Putamen (tissue), 1 donor: ENCODE results near the gene FBXW5.

Experiments used
- DNase-seq: peaks from one replicate; pipeline ENCODE4 v3.0.0-alpha.2; 2016; ENCODE audit warnings: low spot score

Gene FBXW5

GRCh38 chr9:136947955-136948510 lies 3.5 kb upstream of the FBXW5 start:
- DNase-seq = peak; percentile 73

- peak; percentile 66 for DNase-seq
These were observed 2.7 kb upstream of the FBXW5 start for GRCh38 chr9:136947028-136947891.

- no peak for DNase-seq
These were observed 1.9 kb upstream of the FBXW5 start for GRCh38 chr9:136946228-136947027.

- no peak for DNase-seq
These were observed 1.0 kb upstream of the FBXW5 start for GRCh38 chr9:136945333-136946227.

GRCh38 chr9:136944212-136944518 lies 373 bp downstream of the FBXW5 start:
- DNase-seq = no peak

- DNase-seq = no peak
These were observed 987 bp downstream of the FBXW5 start for GRCh38 chr9:136943291-136944211.

- DNase-seq = no peak
These were observed 1.7 kb downstream of the FBXW5 start for GRCh38 chr9:136942881-136943230.

GRCh38 chr9:136942112-136942880 lies 2.2 kb downstream of the FBXW5 start:
- no peak for DNase-seq

- DNase-seq = no peak
These were observed 3.1 kb downstream of the FBXW5 start for GRCh38 chr9:136941231-136942111.

GRCh38 chr9:136940526-136941230 lies 3.9 kb downstream of the FBXW5 start:
- no peak for DNase-seq

- peak; percentile 86 for DNase-seq
These were observed 4.5 kb downstream of the FBXW5 start for GRCh38 chr9:136939996-136940525.

GRCh38 chr9:136939431-136939995 lies 5.0 kb downstream of the FBXW5 start:
- no peak for DNase-seq

GRCh38 chr9:136937186-136938001 lies 7.1 kb downstream of the FBXW5 start:
- DNase-seq = no peak

GRCh38 chr9:136936645-136937170 lies 7.8 kb downstream of the FBXW5 start:
- DNase-seq = no peak

- no peak for DNase-seq
These were observed 8.9 kb downstream of the FBXW5 start for GRCh38 chr9:136935651-136936050.

GRCh38 chr9:136934277-136934676 lies 10.3 kb downstream of the FBXW5 start:
- no peak for DNase-seq
